ENCODE data around the gene BAZ1A. TPM values are rescaled to one million over a fixed set of nuclear protein-coding genes. Genes with fewer than 3 reads are reported as not detected.
"Not testable (repeated sequence)": the region's sequence is repeated elsewhere in the genome, so short reads cannot be mapped to it uniquely, and the experiment has no call there.

Gene BAZ1A
- total RNA-seq, 1 donor = 14.3 TPM

- not testable (repeated sequence) for DNase-seq (ENCODE audit: low read depth in 2 of 3, low spot score in 2 of 3)
Measured at GRCh38 chr14:34737079-34737478, 138.1 kb downstream of the BAZ1A start.

GRCh38 chr14:34733245-34733644 lies 141.9 kb downstream of the BAZ1A start:
- no peak for DNase-seq (ENCODE audit: low read depth in 2 of 3, low spot score in 2 of 3)

- no peak for DNase-seq (ENCODE audit: low read depth in 2 of 3, low spot score in 2 of 3)
Measured at GRCh38 chr14:34732802-34733201, 142.4 kb downstream of the BAZ1A start.

GRCh38 chr14:34723867-34724266 lies 151.3 kb downstream of the BAZ1A start:
- DNase-seq (ENCODE audit: low read depth in 2 of 3, low spot score in 2 of 3) = no peak

GRCh38 chr14:34722723-34723545 lies 152.2 kb downstream of the BAZ1A start:
- DNase-seq (ENCODE audit: low read depth in 2 of 3, low spot score in 2 of 3) = peak in 2 of 3 donors; percentile 42 to 57

GRCh38 chr14:34721129-34721528 lies 154.0 kb downstream of the BAZ1A start:
- DNase-seq (ENCODE audit: low read depth in 2 of 3, low spot score in 2 of 3) = no peak

GRCh38 chr14:34718750-34719304 lies 156.3 kb downstream of the BAZ1A start:
- DNase-seq (ENCODE audit: low read depth in 2 of 3, low spot score in 2 of 3) = no peak

- DNase-seq (ENCODE audit: low read depth in 2 of 3, low spot score in 2 of 3) = no peak
Measured at GRCh38 chr14:34715127-34715863, 159.9 kb downstream of the BAZ1A start.

GRCh38 chr14:34714320-34715126 lies 160.6 kb downstream of the BAZ1A start, which contains the start of gene CFL2:
TSS of gene CFL2 (minus strand) at chr14:34714593. CDS start at chr14:34714540, 53 bp downstream.
- DNase-seq (ENCODE audit: low read depth in 2 of 3, low spot score in 2 of 3) = peak; percentile 50 to 82 (median 77)

GRCh38 chr14:34713681-34714319 lies 161.4 kb downstream of the BAZ1A start:
- DNase-seq (ENCODE audit: low read depth in 2 of 3, low spot score in 2 of 3) = peak in 2 of 3 donors; percentile 32 to 55

- DNase-seq (ENCODE audit: low read depth in 2 of 3, low spot score in 2 of 3) = no peak
Measured at GRCh38 chr14:34713122-34713680, 162.0 kb downstream of the BAZ1A start.

GRCh38 chr14:34711796-34712712 lies 163.1 kb downstream of the BAZ1A start:
- DNase-seq (ENCODE audit: low read depth in 2 of 3, low spot score in 2 of 3) = no peak

- no peak for DNase-seq (ENCODE audit: low read depth in 2 of 3, low spot score in 2 of 3)
Measured at GRCh38 chr14:34711169-34711568, 164.0 kb downstream of the BAZ1A start.

- no peak for DNase-seq (ENCODE audit: low read depth in 2 of 3, low spot score in 2 of 3)
Measured at GRCh38 chr14:34710744-34711143, 164.4 kb downstream of the BAZ1A start.

- no peak for DNase-seq (ENCODE audit: low read depth in 2 of 3, low spot score in 2 of 3)
Measured at GRCh38 chr14:34710006-34710405, 165.2 kb downstream of the BAZ1A start.

GRCh38 chr14:34707722-34708121 lies 167.4 kb downstream of the BAZ1A start:
- DNase-seq (ENCODE audit: low read depth in 2 of 3, low spot score in 2 of 3) = no peak
